ENCODE results near the gene PIGW. TPM values are rescaled to one million over a fixed set of nuclear protein-coding genes. Genes with fewer than 3 reads are reported as not detected.

The PIGW gene
- total and polyA plus RNA-seq, 9 of the 15 experiments (the other 6 are each of a cell fraction or from before 2014, with no cell fraction given), result 9.5 to 33.9 (median 21.2) TPM

GRCh38 chr17:36544307-36545076 lies 9.7 kb downstream of the PIGW start, which contains the start of gene GGNBP2 (continued):
- TF ChIP-seq GABPA (tag; conservative IDR thresholded peaks at IDR 0.05; ENCODE audit: low read depth) (0 out of 2 replicates have a peak, but pooled peaks have one; percentile 13), ZNF12 (CRISPR knock-in tag; IDR thresholded peaks at IDR 0.05) (no peak), RBFOX2 (IDR thresholded peaks at IDR 0.05; ENCODE audit: low read depth, low read length) (peak; percentile 92), CGGBP1 (CRISPR knock-in tag; IDR thresholded peaks at IDR 0.05) (0 out of 2 replicates have a peak, but pooled peaks have one; percentile 22), GABPB1 (CRISPR knock-in tag; IDR thresholded peaks at IDR 0.05) (peak; percentile 4; the same call in 1 of the 2 replicates), POLR2B (IDR thresholded peaks at IDR 0.05; ENCODE audit: low read depth, partially characterized antibody) (peak; percentile 92), RBM25 (IDR thresholded peaks at IDR 0.05; ENCODE audit: low read depth, low read length, severe bottlenecking) (peak; percentile 86), ARID4B (CRISPR knock-in tag; IDR thresholded peaks at IDR 0.05) (peak; percentile 75), NCOA4 (IDR thresholded peaks at IDR 0.05; ENCODE audit: partially characterized antibody) (no peak), IRF2 (CRISPR knock-in tag; IDR thresholded peaks at IDR 0.05) (no peak), HDAC1 (IDR thresholded peaks at IDR 0.05) (peak in 1 of 2 experiments; percentile 74; a peak in 2 of 4 replicates), POLR2G (IDR thresholded peaks at IDR 0.05; ENCODE audit: low read depth, low read length) (peak; percentile 93), CREB1 (IDR thresholded peaks at IDR 0.05) (peak; percentile 79), CREB1 (CRISPR knock-in tag; IDR thresholded peaks at IDR 0.05) (0 out of 2 replicates have a peak, but pooled peaks have one; percentile 2), TAF7 (tag; IDR thresholded peaks at IDR 0.05) (peak; percentile 39; the same call in 1 of the 2 replicates), MAZ (CRISPR knock-in tag; conservative IDR thresholded peaks at IDR 0.05 in 1 of 2, IDR thresholded peaks at IDR 0.05 in 1 of 2) (peak; percentile 14 to 59; a peak in 3 of 4 replicates)
- TF ChIP-seq, protein P1, sequence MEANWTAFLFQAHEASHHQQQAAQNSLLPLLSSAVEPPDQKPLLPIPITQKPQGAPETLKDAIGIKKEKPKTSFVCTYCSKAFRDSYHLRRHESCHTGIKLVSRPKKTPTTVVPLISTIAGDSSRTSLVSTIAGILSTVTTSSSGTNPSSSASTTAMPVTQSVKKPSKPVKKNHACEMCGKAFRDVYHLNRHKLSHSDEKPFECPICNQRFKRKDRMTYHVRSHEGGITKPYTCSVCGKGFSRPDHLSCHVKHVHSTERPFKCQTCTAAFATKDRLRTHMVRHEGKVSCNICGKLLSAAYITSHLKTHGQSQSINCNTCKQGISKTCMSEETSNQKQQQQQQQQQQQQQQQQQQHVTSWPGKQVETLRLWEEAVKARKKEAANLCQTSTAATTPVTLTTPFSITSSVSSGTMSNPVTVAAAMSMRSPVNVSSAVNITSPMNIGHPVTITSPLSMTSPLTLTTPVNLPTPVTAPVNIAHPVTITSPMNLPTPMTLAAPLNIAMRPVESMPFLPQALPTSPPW (CRISPR knock-in tag; IDR thresholded peaks at IDR 0.05), result peak; percentile 91
- TF ChIP-seq, protein P2, sequence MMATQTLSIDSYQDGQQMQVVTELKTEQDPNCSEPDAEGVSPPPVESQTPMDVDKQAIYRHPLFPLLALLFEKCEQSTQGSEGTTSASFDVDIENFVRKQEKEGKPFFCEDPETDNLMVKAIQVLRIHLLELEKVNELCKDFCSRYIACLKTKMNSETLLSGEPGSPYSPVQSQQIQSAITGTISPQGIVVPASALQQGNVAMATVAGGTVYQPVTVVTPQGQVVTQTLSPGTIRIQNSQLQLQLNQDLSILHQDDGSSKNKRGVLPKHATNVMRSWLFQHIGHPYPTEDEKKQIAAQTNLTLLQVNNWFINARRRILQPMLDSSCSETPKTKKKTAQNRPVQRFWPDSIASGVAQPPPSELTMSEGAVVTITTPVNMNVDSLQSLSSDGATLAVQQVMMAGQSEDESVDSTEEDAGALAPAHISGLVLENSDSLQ (IDR thresholded peaks at IDR 0.05), result peak; percentile 37; the same call in 1 of the 2 replicates
- TF ChIP-seq, protein P3, sequence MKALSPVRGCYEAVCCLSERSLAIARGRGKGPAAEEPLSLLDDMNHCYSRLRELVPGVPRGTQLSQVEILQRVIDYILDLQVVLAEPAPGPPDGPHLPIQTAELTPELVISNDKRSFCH (CRISPR knock-in tag; IDR thresholded peaks at IDR 0.05), result no peak
- TF ChIP-seq, protein P3 (tag; IDR thresholded peaks at IDR 0.05), result 0 out of 2 replicates have a peak, but pooled peaks have one; percentile 34
